Panc1 (cell line): ENCODE results near the gene KCNJ12. TPM values are rescaled to one million over a fixed set of nuclear protein-coding genes. Genes with fewer than 3 reads are reported as not detected.

ENCODE experiments used
- ATAC-seq: fragments of 200-7000 bp; cut with Tn5 transposase; 2 replicates; pipeline ENCODE4 v1.9.1; 2020; ENCODE audit warnings: mild to moderate bottlenecking, moderate library complexity
- BruUV-seq: library from RNA; stranded (reverse); fragments of 400-500 nt; replicated peaks from 2 replicates; lab custom pipeline; 2021; lab: Mats Ljungman, UMichigan
- CTCF ChIA-PET: fragments of 300-600 bp; sonication (Branson Sonifier 250); formaldehyde crosslinking; loops from one replicate; lab custom pipeline; 2022; ENCODE audit warnings: antibody characterized with exemption; lab: Charles Lee
- POLR2A ChIA-PET: fragments of 300-600 bp; sonication (Branson Sonifier 250); formaldehyde crosslinking; loops from one replicate; lab custom pipeline; 2022; ENCODE audit warnings: antibody characterized with exemption; lab: Charles Lee
- DNase-seq: peaks from one replicate; pipeline ENCODE4 v3.0.0-alpha.2; 2010; ENCODE audit warnings: low read depth, low spot score
- H3K27ac ChIP-seq: 2 replicates; pipeline ENCODE4 v1.5.1; 2011; ENCODE audit warnings: mild to moderate bottlenecking, low read length, inconsistent platforms
- H3K27me3 ChIP-seq: fragments of 200-500 bp; sonication (Bioruptor generic); 2 replicates; pipeline ENCODE4 v1.6.0; 2014; ENCODE audit warnings: low read length, inconsistent platforms; ENCODE audit not compliant: control insufficient read depth, insufficient read depth
- H3K36me3 ChIP-seq: fragments of 200-500 bp; sonication (Bioruptor generic); 2 replicates; pipeline ENCODE4 v1.5.1; 2014; ENCODE audit warnings: inconsistent platforms, mild to moderate bottlenecking, low read length, moderate library complexity; ENCODE audit not compliant: control insufficient read depth, insufficient read depth
- H3K4me1 ChIP-seq: 2 replicates; pipeline ENCODE4 v1.5.1; 2011; ENCODE audit warnings: inconsistent platforms, mild to moderate bottlenecking, low read length, moderate library complexity; ENCODE audit not compliant: control insufficient read depth, insufficient read depth
- H3K4me3 ChIP-seq, 2 experiments: 2 replicates each; pipeline ENCODE4 v1.5.1; 2011 to 2012; ENCODE audit warnings: low read depth in 2 of 2, low read length in 2 of 2, mild to moderate bottlenecking in 2 of 2, inconsistent platforms in 1 of 2, moderate library complexity in 1 of 2
- H3K9me3 ChIP-seq: fragments of 200-500 bp; sonication (Bioruptor generic); 2 replicates; pipeline ENCODE4 v1.5.1; 2014; ENCODE audit warnings: low read depth, mild to moderate bottlenecking, inconsistent platforms, low read length, moderate library complexity; ENCODE audit not compliant: control insufficient read depth, insufficient read depth
- CTCF ChIP-seq: fragments of 450-650 bp; IDR thresholded peaks from 2 replicates; pipeline ENCODE4 v1.5.1; 2017; ENCODE audit warnings: mild to moderate bottlenecking
- POLR2AphosphoS5 ChIP-seq: IDR thresholded peaks from 2 replicates; pipeline ENCODE4 v1.6.1; 2012; ENCODE audit warnings: mild to moderate bottlenecking, low read depth, low read length, moderate library complexity
- REST ChIP-seq, 2 experiments: IDR thresholded peaks; 2 replicates each; pipeline ENCODE4 v1.6.1; 2011 to 2012; ENCODE audit warnings: low read depth in 2 of 2, control low read depth in 1 of 2, low read length in 1 of 2, mild to moderate bottlenecking in 1 of 2, moderate library complexity in 1 of 2; ENCODE audit not compliant: insufficient read depth in 1 of 2
- SIN3A ChIP-seq: IDR thresholded peaks from 2 replicates; pipeline ENCODE4 v1.6.1; 2012; ENCODE audit warnings: low read depth, mild to moderate bottlenecking, low read length, moderate library complexity, borderline replicate concordance; ENCODE audit not compliant: insufficient read depth
- TCF7L2 ChIP-seq: IDR thresholded peaks from 2 replicates; pipeline ENCODE4 v1.6.1; 2011; ENCODE audit warnings: mild to moderate bottlenecking, low read depth, low read length, inconsistent platforms
- in situ Hi-C: cut with HindIII; loops from 2 replicates; pipeline ENCODE4 v1.10.0; 2016; ENCODE audit warnings: low sequenced_read_pairs, low pct_unique_long_range_greater_than_20kb
- intact Hi-C: fragments of 100-400 bp; cut with micrococcal nuclease; formaldehyde crosslinking; loops from one replicate; pipeline ENCODE4 v1.10.0; 2022; ENCODE audit not compliant: unreplicated experiment
- total RNA-seq: library from RNA; stranded (reverse); gene quantifications from one replicate; pipeline ENCODE4 v1.2.1, GENCODE V29; 2021; ENCODE audit not compliant: unreplicated experiment

Gene KCNJ12
- total RNA-seq, 1 experiment from 2014 or later: 2.7 TPM

GRCh38 chr17:21363776-21364642 is 12.1 kb upstream of the KCNJ12 start:
- DNase-seq (no peak), ATAC-seq (no peak)
- ChIA-PET POLR2A (no interaction called here), CTCF (no interaction called here)
- intact Hi-C loops: no loop called here
- no peak for TF ChIP-seq CTCF
- no peak for TF ChIP-seq TCF7L2
- no peak for TF ChIP-seq SIN3A
- TF ChIP-seq POLR2AphosphoS5: no peak
- no peak for TF ChIP-seq REST (IDR thresholded peaks at IDR 0.05; ENCODE audit: insufficient read depth in 1 of 2, low read depth in 2 of 2, low read length in 1 of 2)
- in situ Hi-C loops: no loop called here
- no peaks in the 10 kb centered on the region for H3K9me3 ChIP-seq
- H3K4me3 ChIP-seq: no peak overlapping the region
- no peaks in the 10 kb centered on the region for H3K4me1 ChIP-seq
- no peaks in the 10 kb centered on the region for H3K27me3 ChIP-seq
- no peaks in the 10 kb centered on the region for H3K36me3 ChIP-seq
- no peak overlapping the region for H3K27ac ChIP-seq
- BruUV-seq: no TSS peak

- Histone ChIP-seq H3K4me1 (no peaks in the 10 kb centered on the region), H3K27me3 (no peaks in the 10 kb centered on the region), H3K27ac (no peak overlapping the region), H3K36me3 (no peaks in the 10 kb centered on the region), H3K9me3 (no peaks in the 10 kb centered on the region), H3K4me3 (no peak overlapping the region)
- in situ Hi-C loops (no loop called here), intact Hi-C loops (no loop called here)
- ATAC-seq (no peak), DNase-seq (no peak)
- TF ChIP-seq CTCF (no peak), SIN3A (no peak), POLR2AphosphoS5 (no peak), TCF7L2 (no peak), REST (IDR thresholded peaks at IDR 0.05; ENCODE audit: insufficient read depth in 1 of 2, low read depth in 2 of 2, low read length in 1 of 2) (no peak)
- no TSS peak for BruUV-seq
- ChIA-PET POLR2A (no interaction called here), CTCF (no interaction called here)
Observed at GRCh38 chr17:21365016-21365415, 11.1 kb upstream of the KCNJ12 start.
